Measurements from ENCODE around the gene LRFN3. TPM values are rescaled to one million over a fixed set of nuclear protein-coding genes. Genes with fewer than 3 reads are reported as not detected.
"Not testable (repeated sequence)": the region's sequence is repeated elsewhere in the genome, so short reads cannot be mapped to it uniquely, and the experiment has no call there.

The LRFN3 gene
- total RNA-seq, 4 donors from 2014 or later = 3.2 to 8.7 (median 5.3) TPM

- DNase-seq (ENCODE audit: low spot score) (no peak), ATAC-seq (ENCODE audit: low FRiP score) (no peak)
- no peak for TF ChIP-seq CTCF (IDR thresholded peaks at IDR 0.05)
These were observed 28.8 kb upstream of the LRFN3 start for GRCh38 chr19:35907377-35907745.

DNA sequence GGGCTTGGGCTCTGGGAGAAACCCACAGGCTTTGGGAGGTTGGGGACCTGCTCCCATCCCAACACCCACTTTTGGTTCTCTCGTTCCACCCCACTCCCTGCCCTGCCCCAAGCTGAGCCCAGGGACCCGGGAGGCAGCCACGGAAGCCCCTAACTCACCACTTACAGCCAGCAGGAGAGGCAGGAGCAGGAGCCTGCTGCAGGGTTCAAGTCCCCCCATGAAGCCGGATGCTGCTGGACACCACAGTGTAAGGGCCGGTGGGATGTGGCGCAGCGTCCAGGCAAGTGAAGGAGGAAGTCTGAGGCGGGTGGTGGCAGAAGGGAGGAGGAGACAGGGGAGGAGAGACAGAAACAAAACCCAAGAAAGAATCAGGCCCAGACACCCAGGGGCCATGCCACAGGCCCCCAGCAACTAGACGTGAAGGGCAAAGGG is 28.1 kb upstream of the LRFN3 start, which contains the start of gene TYROBP:
Gene TYROBP, minus strand, starts transcription at position 286 of the 432 bp plus-strand sequence. Its CDS starts 67 bp downstream, at position 219.
- DNase-seq (ENCODE audit: low spot score) = no peak
- no peak for TF ChIP-seq CTCF (IDR thresholded peaks at IDR 0.05)
- peak; percentile 33 for ATAC-seq (ENCODE audit: low FRiP score)

DNA sequence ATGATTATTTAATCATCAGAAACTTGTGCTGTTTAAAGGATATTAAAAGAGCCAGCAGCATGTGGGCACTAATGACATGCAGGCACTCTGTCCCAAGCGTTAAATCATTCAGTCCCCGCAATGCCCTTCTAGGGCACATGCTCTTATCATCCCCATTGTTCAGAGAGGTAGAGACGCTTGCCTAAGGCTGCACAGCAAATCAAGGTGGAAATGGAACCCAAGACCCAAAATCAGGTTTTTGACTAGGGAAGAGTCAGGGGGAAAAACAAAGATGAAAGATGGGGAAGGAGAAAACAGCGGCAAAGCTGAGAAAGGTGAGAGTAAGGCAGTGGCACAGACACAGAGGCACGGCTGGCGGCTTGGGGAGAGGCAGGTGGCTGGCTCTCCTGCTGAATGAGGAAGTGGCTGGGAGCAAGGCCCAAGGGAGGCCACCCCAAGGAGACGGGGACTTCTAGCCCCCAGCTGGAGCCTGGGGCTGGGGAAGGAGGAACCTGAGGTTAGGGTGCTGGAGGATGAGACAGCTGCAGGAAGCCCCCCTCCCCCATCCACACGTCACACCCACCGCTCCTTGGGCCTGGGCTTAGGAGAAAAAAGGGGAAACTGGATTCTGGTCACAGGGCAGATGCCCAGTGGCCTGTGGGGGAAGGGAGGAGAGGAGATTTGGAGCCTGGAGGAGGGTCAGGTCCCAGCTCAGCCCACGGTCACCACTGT is 27.0 kb upstream of the LRFN3 start:
- no peak for TF ChIP-seq CTCF (IDR thresholded peaks at IDR 0.05)
- no peak for DNase-seq (ENCODE audit: low spot score)
- ATAC-seq (ENCODE audit: low FRiP score) = peak; percentile 22

DNA sequence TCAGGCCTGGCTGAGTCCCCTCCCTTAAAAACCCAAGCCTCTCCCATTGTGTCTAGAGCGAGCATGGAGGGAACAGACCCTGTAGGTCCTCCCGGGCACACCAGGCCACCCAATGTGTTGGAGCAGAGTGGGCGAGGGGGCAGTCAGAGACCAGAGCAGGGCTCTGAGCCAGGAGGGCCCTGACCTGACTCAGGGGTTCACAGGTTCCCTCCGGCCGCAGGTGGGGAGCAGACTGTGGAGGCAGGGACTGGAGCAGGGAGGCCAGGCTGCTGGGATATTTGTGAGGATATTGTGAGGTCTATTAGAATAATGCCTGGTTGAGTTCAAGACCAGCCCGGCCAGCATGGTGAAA is 26.5 kb upstream of the LRFN3 start:
- no peak for TF ChIP-seq CTCF (IDR thresholded peaks at IDR 0.05)
- DNase-seq (ENCODE audit: low spot score) = no peak
- no peak for ATAC-seq (ENCODE audit: low FRiP score)

DNA sequence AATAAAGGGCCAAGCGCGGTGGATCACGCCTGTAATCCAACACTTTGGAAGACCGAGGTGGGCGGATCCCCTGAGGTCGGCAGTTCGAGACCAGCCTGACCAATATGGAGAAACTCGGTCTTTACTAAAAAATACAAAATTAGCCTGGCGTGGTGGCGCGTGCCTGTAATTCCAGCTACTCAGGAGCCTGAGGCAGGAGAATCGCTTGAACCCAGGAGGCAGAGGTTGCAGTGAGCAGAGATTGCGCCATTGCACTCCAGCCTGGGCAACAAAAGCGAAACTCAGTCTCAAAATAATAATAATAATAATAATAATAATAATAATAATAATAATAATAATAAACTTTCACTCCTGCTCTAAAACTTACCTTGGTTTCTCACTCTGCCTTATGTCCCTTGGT is 25.8 kb upstream of the LRFN3 start:
- not testable (repeated sequence) for DNase-seq (ENCODE audit: low spot score); ATAC-seq (ENCODE audit: low FRiP score)

DNA sequence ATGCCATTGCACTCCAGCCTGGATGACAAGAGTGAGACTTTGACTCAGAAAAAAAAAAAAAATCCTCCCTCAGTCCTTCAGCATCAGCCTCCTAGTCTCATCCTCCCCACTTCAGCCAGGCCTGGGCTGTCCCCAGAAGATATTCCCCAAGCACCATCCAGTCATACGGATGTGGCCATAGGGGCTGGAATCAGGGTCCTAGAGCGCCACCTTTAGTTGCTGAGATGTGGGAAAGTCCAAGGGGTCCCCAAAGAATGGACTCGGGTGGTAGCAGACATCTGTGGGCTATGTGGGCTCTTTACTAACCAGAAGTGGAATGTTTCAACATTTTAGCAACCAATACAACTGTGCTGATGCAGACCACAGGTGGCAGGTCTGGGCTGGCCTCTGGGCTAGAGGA is 25.0 kb upstream of the LRFN3 start:
- no peak for TF ChIP-seq CTCF (IDR thresholded peaks at IDR 0.05)
- DNase-seq (ENCODE audit: low spot score) = no peak
- ATAC-seq (ENCODE audit: low FRiP score) = no peak

DNA sequence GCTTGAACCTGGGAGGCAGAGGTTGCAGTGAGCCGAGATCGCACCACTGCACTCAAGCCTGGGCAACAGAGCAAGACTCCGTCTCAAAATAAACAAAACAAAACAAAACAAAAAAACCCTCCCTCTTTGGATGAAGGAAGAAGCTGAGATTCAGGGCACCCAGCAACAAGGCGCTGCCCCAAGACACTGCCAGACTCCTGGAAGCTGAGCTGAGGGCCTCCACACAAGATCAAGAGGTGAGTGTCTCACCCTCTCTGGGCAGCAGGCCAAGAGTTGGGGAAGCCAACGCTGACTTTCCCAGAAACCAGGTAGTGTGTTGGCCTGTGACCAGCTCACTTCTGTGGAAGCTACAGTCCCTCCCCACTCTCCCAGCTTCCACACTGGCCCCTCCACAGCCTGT is 24.4 kb upstream of the LRFN3 start:
- DNase-seq (ENCODE audit: low spot score) = no peak
- no peak for TF ChIP-seq CTCF (IDR thresholded peaks at IDR 0.05)
- ATAC-seq (ENCODE audit: low FRiP score) = peak; percentile 61
